ENCODE measurements around the gene CCKAR.

CCKAR gene

DNA sequence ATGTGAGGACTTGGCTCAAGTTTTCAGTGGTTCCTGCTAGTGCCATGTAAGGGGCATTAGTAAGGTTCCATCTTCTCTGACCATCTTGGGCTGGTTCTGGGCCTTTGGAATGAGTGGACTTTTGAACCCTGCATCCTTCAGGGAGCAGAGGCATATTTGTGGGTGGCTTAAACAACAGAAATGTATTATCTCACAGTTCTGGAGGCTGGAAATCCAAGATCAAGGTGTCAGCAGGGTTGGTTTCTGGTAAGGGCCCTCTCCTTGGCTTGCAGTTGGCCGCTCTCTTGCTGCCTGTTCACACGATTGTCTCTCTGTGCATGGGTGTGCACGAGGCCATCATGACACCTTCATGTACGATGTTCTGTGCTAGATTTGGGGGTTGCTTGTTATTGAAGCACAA is 21.3 kb downstream of the CCKAR start:
- Histone ChIP-seq H3K27me3 (ENCODE audit: insufficient read depth, low read length) (no peaks in the 10 kb centered on the region), H3K4me3 (ENCODE audit: low read length) (no peak overlapping the region), H3K9me3 (ENCODE audit: insufficient read depth, low read depth, low read length) (no peaks in the 10 kb centered on the region), H3K4me1 (ENCODE audit: insufficient read depth, low read length) (no peaks in the 10 kb centered on the region), H3K27ac (ENCODE audit: low read depth, low read length) (no peak overlapping the region), H3K9ac (ENCODE audit: low read depth, low read length) (no peak overlapping the region), H3K36me3 (ENCODE audit: insufficient read depth, low read length) (no peaks in the 10 kb centered on the region)
- WGBS, result 74% methylated on average over 4 of the region's 4 CpGs

- Histone ChIP-seq H3K9me3 (ENCODE audit: insufficient read depth, low read depth, low read length) (no peaks in the 10 kb centered on the region), H3K27me3 (ENCODE audit: insufficient read depth, low read length) (no peaks in the 10 kb centered on the region), H3K9ac (ENCODE audit: low read depth, low read length) (no peak overlapping the region), H3K4me1 (ENCODE audit: insufficient read depth, low read length) (no peaks in the 10 kb centered on the region), H3K4me3 (ENCODE audit: low read length) (no peak overlapping the region), H3K36me3 (ENCODE audit: insufficient read depth, low read length) (no peaks in the 10 kb centered on the region), H3K27ac (ENCODE audit: low read depth, low read length) (no peak overlapping the region)
- WGBS, result 73% methylated on average over 9 of the region's 9 CpGs
These were observed 21.9 kb downstream of the CCKAR start for GRCh38 chr4:26468283-26468949.

- 85% methylated on average over 1 of the region's 1 CpG for WGBS
- H3K9me3 ChIP-seq (ENCODE audit: insufficient read depth, low read depth, low read length), result no peaks in the 10 kb centered on the region
- H3K4me1 ChIP-seq (ENCODE audit: insufficient read depth, low read length), result no peaks in the 10 kb centered on the region
- H3K27me3 ChIP-seq (ENCODE audit: insufficient read depth, low read length), result no peaks in the 10 kb centered on the region
- H3K9ac ChIP-seq (ENCODE audit: low read depth, low read length), result no peak overlapping the region
- H3K27ac ChIP-seq (ENCODE audit: low read depth, low read length), result no peak overlapping the region
- no peaks in the 10 kb centered on the region for H3K36me3 ChIP-seq (ENCODE audit: insufficient read depth, low read length)
- H3K4me3 ChIP-seq (ENCODE audit: low read length), result no peak overlapping the region
These were observed 22.6 kb downstream of the CCKAR start for GRCh38 chr4:26467724-26468123.

DNA sequence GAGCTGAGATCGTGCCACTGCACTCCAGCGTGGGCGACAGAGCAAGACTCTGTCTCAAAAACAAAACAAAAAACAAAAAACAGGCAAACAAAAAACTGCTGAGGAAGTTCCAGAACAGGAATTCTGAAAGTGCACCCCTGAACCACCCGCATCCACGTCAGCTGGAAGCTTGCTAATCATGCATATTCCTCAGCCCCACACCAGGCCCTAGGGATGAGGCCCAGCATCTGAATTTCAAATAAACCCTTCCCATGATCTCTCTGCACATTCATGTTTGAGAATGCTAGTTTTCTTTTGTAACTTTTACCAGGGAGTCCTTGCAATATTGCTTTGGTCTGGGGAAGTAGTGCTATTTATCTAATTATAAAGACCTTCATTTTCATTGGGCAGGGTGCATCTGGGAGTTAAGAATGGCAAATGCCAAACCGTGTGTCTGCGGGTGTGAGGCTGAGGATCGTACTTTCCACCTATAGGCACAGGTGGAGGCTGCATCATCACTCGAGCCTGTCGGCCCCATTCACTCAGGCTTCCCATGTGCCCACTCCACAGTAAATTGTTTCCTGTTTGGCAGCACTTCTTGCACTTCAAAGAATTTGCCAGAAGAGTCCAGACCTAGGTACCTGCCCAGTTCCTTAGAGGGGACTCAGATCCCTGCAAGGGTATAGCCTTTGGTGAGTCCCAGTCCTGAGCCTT is 23.6 kb downstream of the CCKAR start:
- Histone ChIP-seq H3K9me3 (ENCODE audit: insufficient read depth, low read depth, low read length) (no peaks in the 10 kb centered on the region), H3K4me3 (ENCODE audit: low read length) (no peak overlapping the region), H3K4me1 (ENCODE audit: insufficient read depth, low read length) (no peaks in the 10 kb centered on the region), H3K27me3 (ENCODE audit: insufficient read depth, low read length) (no peaks in the 10 kb centered on the region), H3K9ac (ENCODE audit: low read depth, low read length) (no peak overlapping the region), H3K36me3 (ENCODE audit: insufficient read depth, low read length) (no peaks in the 10 kb centered on the region), H3K27ac (ENCODE audit: low read depth, low read length) (no peak overlapping the region)
- 92% methylated on average over 10 of the region's 10 CpGs for WGBS

GRCh38 chr4:26464420-26465095 is 25.7 kb downstream of the CCKAR start:
- Histone ChIP-seq H3K27ac (ENCODE audit: low read depth, low read length) (no peak overlapping the region), H3K4me3 (ENCODE audit: low read length) (no peak overlapping the region), H3K9me3 (ENCODE audit: insufficient read depth, low read depth, low read length) (no peaks in the 10 kb centered on the region), H3K4me1 (ENCODE audit: insufficient read depth, low read length) (no peaks in the 10 kb centered on the region), H3K27me3 (ENCODE audit: insufficient read depth, low read length) (no peaks in the 10 kb centered on the region), H3K9ac (ENCODE audit: low read depth, low read length) (no peak overlapping the region), H3K36me3 (ENCODE audit: insufficient read depth, low read length) (no peaks in the 10 kb centered on the region)
- 95% methylated on average over 14 of the region's 14 CpGs for WGBS

DNA sequence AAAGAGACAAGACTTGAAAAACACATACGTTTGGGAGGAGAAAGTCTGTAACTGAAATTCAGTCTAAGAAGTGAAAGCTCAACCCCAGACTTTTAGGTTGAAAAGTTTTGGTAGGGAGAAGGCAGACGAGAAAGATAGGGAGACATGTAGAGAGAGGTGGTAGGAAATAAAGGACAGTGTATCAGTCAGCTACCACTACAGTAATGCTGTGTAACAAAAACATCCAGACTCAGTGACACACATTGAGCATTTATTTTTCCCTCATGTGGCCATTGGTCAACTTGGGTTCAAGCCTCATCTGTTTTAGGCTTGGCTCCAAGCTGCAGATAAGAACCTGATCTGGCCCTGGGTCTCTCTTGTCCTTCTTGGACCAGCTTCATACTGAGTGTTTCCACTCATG is 26.9 kb downstream of the CCKAR start:
- WGBS, result 93% methylated on average over 2 of the region's 2 CpGs
- no peaks in the 10 kb centered on the region for H3K4me1 ChIP-seq (ENCODE audit: insufficient read depth, low read length)

GRCh38 chr4:26462874-26463273 is 27.4 kb downstream of the CCKAR start:
- Histone ChIP-seq H3K27ac (ENCODE audit: low read depth, low read length) (no peak overlapping the region), H3K9me3 (ENCODE audit: insufficient read depth, low read depth, low read length) (no peaks in the 10 kb centered on the region), H3K36me3 (ENCODE audit: insufficient read depth, low read length) (no peaks in the 10 kb centered on the region), H3K4me3 (ENCODE audit: low read length) (no peak overlapping the region), H3K4me1 (ENCODE audit: insufficient read depth, low read length) (no peaks in the 10 kb centered on the region), H3K27me3 (ENCODE audit: insufficient read depth, low read length) (no peaks in the 10 kb centered on the region), H3K9ac (ENCODE audit: low read depth, low read length) (no peak overlapping the region)
- 100% methylated on average over 1 of the region's 2 CpGs for WGBS

More for the DNA sequence above, 26.9 kb downstream of the CCKAR start:
- Histone ChIP-seq H3K27ac (ENCODE audit: low read depth, low read length) (no peak overlapping the region), H3K4me3 (ENCODE audit: low read length) (no peak overlapping the region), H3K27me3 (ENCODE audit: insufficient read depth, low read length) (no peaks in the 10 kb centered on the region), H3K9me3 (ENCODE audit: insufficient read depth, low read depth, low read length) (no peaks in the 10 kb centered on the region), H3K9ac (ENCODE audit: low read depth, low read length) (no peak overlapping the region), H3K36me3 (ENCODE audit: insufficient read depth, low read length) (no peaks in the 10 kb centered on the region)

- Histone ChIP-seq H3K27ac (ENCODE audit: low read depth, low read length) (no peak overlapping the region), H3K4me1 (ENCODE audit: insufficient read depth, low read length) (no peaks in the 10 kb centered on the region), H3K4me3 (ENCODE audit: low read length) (no peak overlapping the region), H3K9me3 (ENCODE audit: insufficient read depth, low read depth, low read length) (no peaks in the 10 kb centered on the region), H3K9ac (ENCODE audit: low read depth, low read length) (no peak overlapping the region), H3K36me3 (ENCODE audit: insufficient read depth, low read length) (no peaks in the 10 kb centered on the region), H3K27me3 (ENCODE audit: insufficient read depth, low read length) (no peaks in the 10 kb centered on the region)
- 96% methylated on average over 12 of the region's 13 CpGs for WGBS
These were observed 30.3 kb downstream of the CCKAR start for GRCh38 chr4:26459756-26460530.

DNA sequence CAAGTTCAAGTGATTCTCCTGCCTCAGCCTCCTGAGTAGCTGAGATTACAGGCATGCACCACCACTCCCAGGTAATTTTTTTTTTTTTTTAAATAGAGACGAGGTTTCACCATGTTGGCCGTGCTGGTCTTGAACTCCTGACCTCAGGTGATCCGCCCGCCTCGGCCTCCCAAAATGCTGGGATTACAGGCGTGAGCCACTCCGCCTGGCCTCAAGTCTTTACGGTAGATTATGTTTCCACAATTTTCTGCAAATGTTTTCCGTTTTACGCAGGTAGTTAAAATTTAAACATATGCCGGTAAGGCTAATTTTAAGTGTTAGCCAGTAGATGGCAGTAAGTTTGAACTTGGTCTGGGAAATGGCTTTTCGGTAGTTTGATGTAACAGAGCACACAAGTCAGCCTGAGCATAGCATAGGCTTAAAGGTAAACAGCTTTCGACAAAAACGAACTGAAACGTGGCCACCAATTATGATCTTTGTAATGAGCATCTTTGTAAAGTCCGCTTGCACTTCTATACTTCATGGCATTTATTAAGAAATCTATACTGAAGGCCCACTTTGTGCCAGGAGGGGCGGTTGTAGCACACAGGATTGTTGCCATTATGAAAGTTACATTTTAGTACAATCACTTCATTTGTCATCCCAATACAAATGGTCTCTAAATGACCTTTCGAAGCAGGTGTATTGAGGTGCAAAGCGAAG is 31.1 kb downstream of the CCKAR start:
- Histone ChIP-seq H3K27ac (ENCODE audit: low read depth, low read length) (no peak overlapping the region), H3K4me1 (ENCODE audit: insufficient read depth, low read length) (no peaks in the 10 kb centered on the region), H3K4me3 (ENCODE audit: low read length) (no peak overlapping the region), H3K9me3 (ENCODE audit: insufficient read depth, low read depth, low read length) (no peaks in the 10 kb centered on the region), H3K27me3 (ENCODE audit: insufficient read depth, low read length) (no peaks in the 10 kb centered on the region), H3K9ac (ENCODE audit: low read depth, low read length) (no peak overlapping the region), H3K36me3 (ENCODE audit: insufficient read depth, low read length) (no peaks in the 10 kb centered on the region)
- 62% methylated on average over 17 of the region's 19 CpGs for WGBS

- H3K36me3 ChIP-seq (ENCODE audit: insufficient read depth, low read length), result no peaks in the 10 kb centered on the region
- H3K27ac ChIP-seq (ENCODE audit: low read depth, low read length), result no peak overlapping the region
- H3K9ac ChIP-seq (ENCODE audit: low read depth, low read length), result no peak overlapping the region
- no peaks in the 10 kb centered on the region for H3K27me3 ChIP-seq (ENCODE audit: insufficient read depth, low read length)
- H3K4me3 ChIP-seq (ENCODE audit: low read length), result no peak overlapping the region
- 81% methylated on average over 3 of the region's 7 CpGs for WGBS
- H3K4me1 ChIP-seq (ENCODE audit: insufficient read depth, low read length), result no peaks in the 10 kb centered on the region
- no peaks in the 10 kb centered on the region for H3K9me3 ChIP-seq (ENCODE audit: insufficient read depth, low read depth, low read length)
These were observed 32.1 kb downstream of the CCKAR start for GRCh38 chr4:26458157-26458561.

All from HUES64 (cell line).